ENCODE measurements around the gene STXBP6.

GRCh38 chr14:24816011-24816928 is 233.7 kb downstream of the STXBP6 start:
- TF ChIP-seq SIN3A (IDR thresholded peaks at IDR 0.05; ENCODE audit: borderline replicate concordance, insufficient read depth, low read length) (no peak), REST (IDR thresholded peaks at IDR 0.05; ENCODE audit: insufficient read depth in 1 of 2, low read depth in 2 of 2, low read length in 2 of 2) (no peak), TAF1 (IDR thresholded peaks at IDR 0.05; ENCODE audit: borderline replicate concordance, insufficient read depth, low read length) (no peak)
